ENCODE measurements around the gene GALNT13.

Gene GALNT13

GRCh38 chr2:153946036-153946435, 74.3 kb downstream of the GALNT13 start:
- DNase-seq, result no peak

GRCh38 chr2:153953761-153954160, 82.0 kb downstream of the GALNT13 start:
- no peak for DNase-seq

- DNase-seq, result no peak
Observed at GRCh38 chr2:153963256-153963655, 91.5 kb downstream of the GALNT13 start.

GRCh38 chr2:153967248-153967973, 95.7 kb downstream of the GALNT13 start:
- DNase-seq, result no peak

GRCh38 chr2:153971250-153971649, 99.5 kb downstream of the GALNT13 start:
- DNase-seq, result no peak

- no peak for DNase-seq
Observed at GRCh38 chr2:153971855-153972254, 100.1 kb downstream of the GALNT13 start.

GRCh38 chr2:153972412-153972811, 100.7 kb downstream of the GALNT13 start:
- DNase-seq, result no peak

- DNase-seq, result no peak
Observed at GRCh38 chr2:153986488-153987229, 114.9 kb downstream of the GALNT13 start.

- DNase-seq, result no peak
Observed at GRCh38 chr2:153990771-153991170, 119.0 kb downstream of the GALNT13 start.

GRCh38 chr2:154013514-154013913, 141.8 kb downstream of the GALNT13 start:
- no peak for DNase-seq

- no peak for DNase-seq
Observed at GRCh38 chr2:154015233-154015632, 143.5 kb downstream of the GALNT13 start.

GRCh38 chr2:154029504-154029903, 157.8 kb downstream of the GALNT13 start:
- no peak for DNase-seq

- no peak for DNase-seq
Observed at GRCh38 chr2:154032220-154032619, 160.5 kb downstream of the GALNT13 start.

- no peak for DNase-seq
Observed at GRCh38 chr2:154046493-154046892, 174.8 kb downstream of the GALNT13 start.

GRCh38 chr2:154048905-154049304, 177.2 kb downstream of the GALNT13 start:
- DNase-seq, result no peak

- no peak for DNase-seq
Observed at GRCh38 chr2:154049561-154049960, 177.8 kb downstream of the GALNT13 start.

- DNase-seq, result no peak
Observed at GRCh38 chr2:154067124-154067523, 195.4 kb downstream of the GALNT13 start.

GRCh38 chr2:154078926-154079325, 207.2 kb downstream of the GALNT13 start:
- DNase-seq, result no peak

- DNase-seq, result no peak
Observed at GRCh38 chr2:154092571-154092970, 220.8 kb downstream of the GALNT13 start.

GRCh38 chr2:154093856-154094255, 222.1 kb downstream of the GALNT13 start:
- DNase-seq, result no peak

GRCh38 chr2:154097833-154098398, 226.2 kb downstream of the GALNT13 start:
- DNase-seq, result no peak

GRCh38 chr2:154120706-154121105, 249.0 kb downstream of the GALNT13 start:
- DNase-seq, result no peak

- no peak for DNase-seq
Observed at GRCh38 chr2:154125891-154126290, 254.2 kb downstream of the GALNT13 start.

GRCh38 chr2:154130821-154131220, 259.1 kb downstream of the GALNT13 start:
- no peak for DNase-seq

Measured in activated CD4-positive, alpha-beta T cell treated with anti-CD3 and anti-CD28 coated beads, Interleukin-2, amount 50 U/mL, for 4 hours (primary cell).